ENCODE measurements around the gene SLC25A26. TPM values are rescaled to one million over a fixed set of nuclear protein-coding genes. Genes with fewer than 3 reads are reported as not detected.
A peak's percentile ranks its signal among the peaks of the same experiment; 100 is the strongest.

Gene SLC25A26
- total RNA-seq, 2 donors from 2014 or later: 8.6 to 9.2 TPM

DNA sequence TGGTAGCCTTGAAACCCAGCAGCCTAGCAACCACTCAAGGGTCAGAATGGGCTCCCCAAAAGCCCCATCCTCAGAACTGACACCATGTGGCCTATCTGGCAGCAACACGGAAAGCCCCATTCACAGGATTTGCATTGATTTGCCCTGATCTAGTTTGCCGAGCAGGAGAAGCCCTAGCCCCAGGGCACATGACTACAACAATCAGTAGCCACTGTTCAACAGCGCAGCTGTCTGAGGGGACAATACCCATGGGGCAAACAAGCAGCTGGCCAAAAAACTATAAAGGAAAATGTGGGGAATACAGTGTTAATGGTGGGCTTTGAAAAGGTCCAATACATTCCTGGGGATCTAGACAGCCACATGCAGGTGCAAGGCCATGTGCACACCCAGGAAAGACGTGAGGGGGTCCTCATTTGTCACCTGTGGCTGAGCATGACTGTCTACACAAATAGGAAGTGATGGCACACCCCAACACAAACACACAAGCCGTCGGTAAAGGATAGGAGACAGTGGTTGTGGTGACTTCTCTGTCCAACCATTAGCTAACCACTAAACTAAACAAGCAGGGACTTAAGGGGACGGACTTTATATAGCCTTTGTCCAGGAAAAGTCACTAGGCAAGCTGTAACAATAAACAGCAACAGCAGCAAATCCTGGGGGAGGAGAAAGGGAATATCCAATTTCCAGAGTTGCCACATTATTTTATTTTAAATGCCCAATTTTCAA lies 166.3 kb downstream of the SLC25A26 start:
- intact Hi-C loops (cut with DNase I): no loop called here
- ATAC-seq (no peak), DNase-seq (no peak)
- Histone ChIP-seq H3K36me3 (replicated peaks in 1 of 2; ENCODE audit: insufficient read depth in 1 of 2, low read depth in 2 of 2) (peaks cover 26 to 36% of the 10 kb centered on the region in 2 donors), H3K4me1 (no peaks in the 10 kb centered on the region), H3K9me3 (peaks cover 0 to 5% (median 0%) of the 10 kb centered on the region in 3 donors), H3K27ac (no peak overlapping the region), H3K27me3 (no peaks in the 10 kb centered on the region), H3K4me3 (no peak overlapping the region)
- 83 to 98% methylated on average over 7 of the region's 7 CpGs for WGBS, 2 donors
- no peak for TF ChIP-seq POLR2A (IDR thresholded peaks at IDR 0.05)
- TF ChIP-seq, protein P1, sequence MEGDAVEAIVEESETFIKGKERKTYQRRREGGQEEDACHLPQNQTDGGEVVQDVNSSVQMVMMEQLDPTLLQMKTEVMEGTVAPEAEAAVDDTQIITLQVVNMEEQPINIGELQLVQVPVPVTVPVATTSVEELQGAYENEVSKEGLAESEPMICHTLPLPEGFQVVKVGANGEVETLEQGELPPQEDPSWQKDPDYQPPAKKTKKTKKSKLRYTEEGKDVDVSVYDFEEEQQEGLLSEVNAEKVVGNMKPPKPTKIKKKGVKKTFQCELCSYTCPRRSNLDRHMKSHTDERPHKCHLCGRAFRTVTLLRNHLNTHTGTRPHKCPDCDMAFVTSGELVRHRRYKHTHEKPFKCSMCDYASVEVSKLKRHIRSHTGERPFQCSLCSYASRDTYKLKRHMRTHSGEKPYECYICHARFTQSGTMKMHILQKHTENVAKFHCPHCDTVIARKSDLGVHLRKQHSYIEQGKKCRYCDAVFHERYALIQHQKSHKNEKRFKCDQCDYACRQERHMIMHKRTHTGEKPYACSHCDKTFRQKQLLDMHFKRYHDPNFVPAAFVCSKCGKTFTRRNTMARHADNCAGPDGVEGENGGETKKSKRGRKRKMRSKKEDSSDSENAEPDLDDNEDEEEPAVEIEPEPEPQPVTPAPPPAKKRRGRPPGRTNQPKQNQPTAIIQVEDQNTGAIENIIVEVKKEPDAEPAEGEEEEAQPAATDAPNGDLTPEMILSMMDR (IDR thresholded peaks at IDR 0.05): no peak

DNA sequence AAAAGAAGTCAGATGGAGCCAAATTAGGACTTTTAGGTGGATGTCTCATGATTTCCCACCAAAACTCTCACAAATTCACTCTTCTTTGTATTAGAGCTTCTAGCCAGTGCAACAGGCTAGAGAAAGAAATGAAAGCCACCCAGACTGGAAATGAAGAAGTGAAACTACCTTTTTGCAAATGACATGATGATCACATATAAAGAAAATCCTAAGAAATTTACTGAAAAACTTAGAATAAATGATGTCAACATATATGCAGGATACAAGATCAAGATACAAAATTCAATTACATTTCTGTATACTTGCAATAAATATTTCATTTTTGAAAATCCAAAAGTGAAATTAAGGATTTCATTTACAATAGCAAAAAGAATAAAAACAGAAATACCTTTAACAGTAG lies 169.2 kb downstream of the SLC25A26 start:
- ATAC-seq (no peak), DNase-seq (no peak)
- TF ChIP-seq, protein P1 (IDR thresholded peaks at IDR 0.05): no peak
- no peak for TF ChIP-seq POLR2A (IDR thresholded peaks at IDR 0.05)
- no peak overlapping the region for H3K4me3 ChIP-seq
- H3K4me1 ChIP-seq: peaks cover 10% of the 10 kb centered on the region
- H3K36me3 ChIP-seq (replicated peaks in 1 of 2; ENCODE audit: insufficient read depth in 1 of 2, low read depth in 2 of 2): peaks cover 6 to 17% of the 10 kb centered on the region in 2 donors
- peaks cover 0 to 4% (median 0%) of the 10 kb centered on the region in 3 donors for H3K9me3 ChIP-seq
- intact Hi-C loops (cut with DNase I): no loop called here
- no peak overlapping the region for H3K27ac ChIP-seq
- no peaks in the 10 kb centered on the region for H3K27me3 ChIP-seq

DNA sequence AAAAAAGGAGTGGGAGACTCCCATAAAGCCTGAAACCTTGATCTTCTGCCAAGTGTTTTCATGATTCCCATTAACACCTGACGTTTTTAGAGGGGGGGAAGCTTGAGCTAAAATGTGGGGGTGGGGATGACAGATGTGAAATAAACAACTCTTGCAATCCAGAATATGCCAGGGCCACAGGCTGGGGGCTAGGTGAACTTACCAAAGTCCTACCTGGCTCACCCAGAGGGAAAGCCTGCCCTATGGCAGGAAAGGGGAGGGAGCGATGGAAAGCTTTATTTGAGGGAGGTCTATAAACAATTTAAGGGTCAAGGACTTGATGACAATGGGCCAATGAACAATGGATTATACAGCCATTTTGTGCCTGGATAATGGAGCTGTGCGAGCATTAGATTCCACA lies 171.7 kb downstream of the SLC25A26 start:
- no peak for DNase-seq
- intact Hi-C loops (cut with DNase I): no loop called here
- H3K27ac ChIP-seq: peak overlapping the region in 2 of 4 donors; percentile 0 to 6
- 69 to 72% methylated on average over 3 of the region's 3 CpGs for WGBS, 2 donors
- no peak for ATAC-seq
- H3K36me3 ChIP-seq (replicated peaks in 1 of 2; ENCODE audit: insufficient read depth in 1 of 2, low read depth in 2 of 2): peaks cover 0 to 24% of the 10 kb centered on the region in 2 donors
- TF ChIP-seq POLR2A (IDR thresholded peaks at IDR 0.05): no peak
- TF ChIP-seq, protein P1 (IDR thresholded peaks at IDR 0.05): no peak
- no peak overlapping the region for H3K4me3 ChIP-seq
- no peaks in the 10 kb centered on the region for H3K9me3 ChIP-seq
- no peaks in the 10 kb centered on the region for H3K27me3 ChIP-seq
- H3K4me1 ChIP-seq: peaks cover 10% of the 10 kb centered on the region

DNA sequence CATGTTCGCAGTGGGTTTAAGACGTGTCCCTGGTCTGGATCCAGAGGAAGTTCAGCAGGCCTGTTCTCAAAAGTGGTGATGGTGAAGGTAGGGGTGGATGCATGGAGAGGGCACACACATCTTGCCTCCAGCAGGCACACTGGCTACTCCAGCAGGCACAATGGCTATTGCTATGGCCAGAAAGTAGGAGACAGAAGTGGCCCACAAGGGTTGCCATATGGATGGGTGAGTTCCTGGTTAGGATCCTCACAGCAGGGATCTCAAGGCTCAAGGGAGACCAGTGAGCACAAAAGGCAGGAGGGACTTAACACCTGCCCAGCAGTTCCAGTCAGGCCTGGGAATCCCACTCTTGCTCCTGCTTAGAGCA lies 172.1 kb downstream of the SLC25A26 start:
- no peak for TF ChIP-seq POLR2A (IDR thresholded peaks at IDR 0.05)
- Histone ChIP-seq H3K4me3 (no peak overlapping the region), H3K27me3 (no peaks in the 10 kb centered on the region), H3K36me3 (replicated peaks in 1 of 2; ENCODE audit: insufficient read depth in 1 of 2, low read depth in 2 of 2) (peaks cover 0 to 27% of the 10 kb centered on the region in 2 donors), H3K4me1 (peaks cover 10% of the 10 kb centered on the region), H3K9me3 (no peaks in the 10 kb centered on the region), H3K27ac (peak overlapping the region in 2 of 4 donors; percentile 0 to 6)
- DNase-seq (peak in 1 of 4 donors; percentile 7), ATAC-seq (no peak)
- intact Hi-C loops (cut with DNase I): no loop called here
- WGBS, 2 donors: 82 to 90% methylated on average over 2 of the region's 2 CpGs

DNA sequence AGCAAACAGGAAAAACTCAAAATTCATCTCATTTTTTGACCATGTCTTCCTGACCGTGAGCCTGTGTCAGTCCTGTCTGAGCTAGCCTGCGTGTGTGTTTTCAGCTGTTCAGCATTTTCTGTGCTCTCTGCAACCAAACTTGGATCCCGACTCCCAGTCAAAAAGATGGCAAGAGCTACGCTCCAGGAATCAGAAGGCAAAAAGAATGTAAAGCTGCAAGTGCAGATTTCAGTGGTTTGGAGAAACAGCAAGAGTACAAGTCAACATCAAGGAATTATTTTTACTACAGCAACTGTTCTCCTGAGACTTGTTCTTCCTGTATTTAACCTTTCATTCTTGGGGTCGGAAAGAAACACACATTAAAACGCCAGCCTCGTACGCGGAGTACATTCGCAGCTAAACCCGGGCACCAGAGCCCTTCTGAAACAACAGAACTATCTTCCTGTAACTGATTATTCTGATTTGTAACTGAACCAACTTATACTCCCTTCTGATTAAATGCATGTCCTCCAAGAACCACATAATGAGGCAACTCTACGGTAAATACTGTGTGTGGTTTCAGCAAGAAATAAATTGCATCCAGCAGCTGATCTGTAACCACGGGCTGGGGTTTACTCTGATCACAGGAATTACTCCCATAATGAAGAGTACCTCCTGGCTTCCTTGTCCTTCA lies 172.7 kb downstream of the SLC25A26 start:
- Histone ChIP-seq H3K27me3 (no peaks in the 10 kb centered on the region), H3K27ac (peak overlapping the region in 2 of 4 donors; percentile 0 to 6), H3K4me3 (no peak overlapping the region), H3K4me1 (peaks cover 14% of the 10 kb centered on the region), H3K9me3 (no peaks in the 10 kb centered on the region), H3K36me3 (replicated peaks in 1 of 2; ENCODE audit: insufficient read depth in 1 of 2, low read depth in 2 of 2) (peaks cover 0 to 27% of the 10 kb centered on the region in 2 donors)
- intact Hi-C loops (cut with DNase I): no loop called here
- 72 to 73% methylated on average over 13 of the region's 13 CpGs for WGBS, 2 donors
- TF ChIP-seq, protein P1 (IDR thresholded peaks at IDR 0.05): no peak
- no peak for TF ChIP-seq POLR2A (IDR thresholded peaks at IDR 0.05)
- ATAC-seq (no peak), DNase-seq (no peak)

Data from body of pancreas (tissue), 4 donors.